Activated CD4-positive, alpha-beta T cell treated with anti-CD3 and anti-CD28 coated beads for 24 hours (primary cell): ENCODE results near the gene DEGS1.

ENCODE experiments used
- DNase-seq, 2 donors: peaks; one replicate each; pipeline ENCODE4 v3.0.0-alpha.2; 2020; ENCODE audit warnings: low read depth in 2 of 2

The DEGS1 gene

GRCh38 chr1:224182866-224183590 is at the start of gene DEGS1:
Gene DEGS1, plus strand, starts transcription at chr1:224183240. Its CDS starts 97 bp downstream, at chr1:224183337.
- DNase-seq, result peak; percentile 63 to 72

- DNase-seq, result no peak
These were observed 49.2 kb upstream of the DEGS1 start for GRCh38 chr1:224133741-224134299.

GRCh38 chr1:224137518-224137917 is 45.5 kb upstream of the DEGS1 start:
- no peak for DNase-seq

GRCh38 chr1:224138198-224138597 is 44.8 kb upstream of the DEGS1 start:
- DNase-seq, result no peak

GRCh38 chr1:224141693-224142092 is 41.3 kb upstream of the DEGS1 start:
- no peak for DNase-seq

- DNase-seq, result no peak
These were observed 33.3 kb upstream of the DEGS1 start for GRCh38 chr1:224149709-224150108.

GRCh38 chr1:224151117-224151516 is 31.9 kb upstream of the DEGS1 start:
- DNase-seq, result no peak

GRCh38 chr1:224157316-224157715 is 25.7 kb upstream of the DEGS1 start:
- DNase-seq, result no peak

GRCh38 chr1:224159541-224159940 is 23.5 kb upstream of the DEGS1 start:
- DNase-seq, result no peak

- no peak for DNase-seq
These were observed 22.8 kb upstream of the DEGS1 start for GRCh38 chr1:224160171-224160682.

GRCh38 chr1:224162768-224163167 is 20.3 kb upstream of the DEGS1 start:
- no peak for DNase-seq

- no peak for DNase-seq
These were observed 19.7 kb upstream of the DEGS1 start for GRCh38 chr1:224163311-224163710.

GRCh38 chr1:224168859-224169380 is 14.1 kb upstream of the DEGS1 start:
- DNase-seq, result peak in 1 of 2 donors; percentile 15

GRCh38 chr1:224169718-224170270 is 13.2 kb upstream of the DEGS1 start:
- DNase-seq, result no peak

- no peak for DNase-seq
These were observed 12.7 kb upstream of the DEGS1 start for GRCh38 chr1:224170343-224170742.

GRCh38 chr1:224170748-224171478 is 12.1 kb upstream of the DEGS1 start:
- DNase-seq, result no peak

- DNase-seq, result no peak
These were observed 10.8 kb upstream of the DEGS1 start for GRCh38 chr1:224172229-224172628.

- DNase-seq, result no peak
These were observed 9.5 kb upstream of the DEGS1 start for GRCh38 chr1:224173523-224173922.

- no peak for DNase-seq
These were observed 7.4 kb upstream of the DEGS1 start for GRCh38 chr1:224175617-224176016.

- no peak for DNase-seq
These were observed 5.6 kb upstream of the DEGS1 start for GRCh38 chr1:224177356-224177999.

- DNase-seq, result no peak
These were observed 4.1 kb upstream of the DEGS1 start for GRCh38 chr1:224178894-224179293.
